ENCODE measurements around the gene TEX26. TPM values are rescaled to one million over a fixed set of nuclear protein-coding genes. Genes with fewer than 3 reads are reported as not detected.

The TEX26 gene
- total and polyA plus RNA-seq, 2 of the 4 experiments (the other 2 are of a cell fraction), result not detected

- Histone ChIP-seq H3K4me2 (ENCODE audit: low read depth, low read length) (no peak overlapping the region), H2AFZ (replicated peaks; ENCODE audit: low read length, poor library complexity) (no peak overlapping the region), H3K56ac (ENCODE audit: extremely low read depth, insufficient read depth, low read length) (no peak overlapping the region), H2AK5ac (ENCODE audit: low read depth, low read length) (no peak overlapping the region), H2AK9ac (replicated peaks; ENCODE audit: low read depth, low read length, poor library complexity) (no peak overlapping the region), H3K4me3 (ENCODE audit: insufficient read depth, low read depth, low read length) (no peak overlapping the region), H3K14ac (replicated peaks; ENCODE audit: low read depth, low read length) (no peak overlapping the region), H4K8ac (ENCODE audit: low read depth in 2 of 2, low read length in 2 of 2) (no peak overlapping the region), H3K4me1 (ENCODE audit: control insufficient read depth, insufficient read depth, low read length) (no peaks in the 10 kb centered on the region), H3K9me3 (ENCODE audit: control insufficient read depth, insufficient read depth, low read length) (no peaks in the 10 kb centered on the region; the same call in 1 of the 2 replicates), H2BK20ac (ENCODE audit: low read depth, low read length) (no peak overlapping the region), H3K27ac (ENCODE audit: insufficient read depth, low read length) (no peak overlapping the region), H4K91ac (ENCODE audit: insufficient read depth, low read depth, low read length) (no peak overlapping the region), H3K9ac (ENCODE audit: low read depth, low read length) (no peak overlapping the region), H3K23ac (ENCODE audit: low read depth, low read length) (no peak overlapping the region), H4K5ac (ENCODE audit: low read depth, low read length) (no peak overlapping the region), H3K4ac (ENCODE audit: low read depth, low read length) (no peak overlapping the region), H2BK15ac (ENCODE audit: low read depth, low read length) (no peak overlapping the region), H3K18ac (ENCODE audit: low read depth, low read length) (no peak overlapping the region), H2BK5ac (ENCODE audit: low read depth, low read length, poor library complexity, severe bottlenecking) (no peak overlapping the region), H3K79me1 (ENCODE audit: low read depth in 1 of 2, low read length in 2 of 2) (no peaks in the 10 kb centered on the region), H4K20me1 (ENCODE audit: insufficient read depth, low read length) (no peaks in the 10 kb centered on the region), H2BK120ac (ENCODE audit: low read depth, low read length) (no peak overlapping the region), H3K36me3 (ENCODE audit: control insufficient read depth, insufficient read depth, low read length) (no peaks in the 10 kb centered on the region), H3K9me1 (ENCODE audit: insufficient read depth, low read length) (no peaks in the 10 kb centered on the region), H3K27me3 (ENCODE audit: control insufficient read depth, insufficient read depth, low read length) (peaks cover 23% of the 10 kb centered on the region)
- no peak for ATAC-seq (ENCODE audit: low read depth)
- DNase-seq, result no peak
- WGBS, 2 experiments (ENCODE audit: extremely low coverage in 2 of 2, insufficient read length in 1 of 2), result 60% methylated on average over 1 of the region's 5 CpGs; no CpG with 5 or more reads in 1 of the 2 experiments
- in situ Hi-C loops (cut with MboI; ENCODE audit: low sequenced_read_pairs), result no loop called here
- TF ChIP-seq RFX5 (IDR thresholded peaks at IDR 0.05; ENCODE audit: low read depth, low read length) (no peak), RCOR1 (IDR thresholded peaks at IDR 0.05; ENCODE audit: insufficient replicate concordance, low read length) (no peak), BHLHE40 (IDR thresholded peaks at IDR 0.05; ENCODE audit: low read depth, low read length) (no peak), CTCF (conservative IDR thresholded peaks at IDR 0.05; ENCODE audit: low read depth, low read length) (no peak), USF2 (IDR thresholded peaks at IDR 0.05; ENCODE audit: low read depth, low read length) (no peak), POLR2A (IDR thresholded peaks at IDR 0.05; ENCODE audit: low read depth, low read length) (no peak), CEBPB (IDR thresholded peaks at IDR 0.05; ENCODE audit: low read depth, low read length) (no peak), MAZ (IDR thresholded peaks at IDR 0.05; ENCODE audit: borderline replicate concordance, low read depth, low read length) (no peak), NFE2L2 (IDR thresholded peaks at IDR 0.05; ENCODE audit: low read depth, low read length) (no peak), RAD21 (IDR thresholded peaks at IDR 0.05; ENCODE audit: low read length) (no peak), ELK1 (IDR thresholded peaks at IDR 0.05; ENCODE audit: borderline replicate concordance, low read depth, low read length) (no peak), MAFK (IDR thresholded peaks at IDR 0.05; ENCODE audit: low read depth, low read length) (no peak), FOS (IDR thresholded peaks at IDR 0.05; ENCODE audit: low read depth, low read length) (no peak), CHD1 (IDR thresholded peaks at IDR 0.05; ENCODE audit: low read depth, low read length) (no peak), SMC3 (IDR thresholded peaks at IDR 0.05; ENCODE audit: low read depth, low read length) (no peak), MXI1 (IDR thresholded peaks at IDR 0.05; ENCODE audit: borderline replicate concordance, low read depth, low read length) (no peak)
- dilution Hi-C loops (cut with HindIII; ENCODE audit: low sequenced_read_pairs, unreplicated experiment), result no loop called here
- intact Hi-C loops (cut with micrococcal nuclease), result no loop called here
- CTCF ChIA-PET, result interaction anchor here (0.7 kb wide), 1 partner anchor 605 kb away, joined by 3 read pairs; no protein-coding TSS in a partner anchor
- no TSS peak for BruUV-seq (replicated peaks)
- POLR2A ChIA-PET (ENCODE audit: unreplicated experiment), result no interaction called here
Observed at GRCh38 chr13:30957258-30957943, 24.9 kb downstream of the TEX26 start.

Data from IMR-90 (cell line).